ENCODE results near the gene RBM47. TPM values are rescaled to one million over a fixed set of nuclear protein-coding genes. Genes with fewer than 3 reads are reported as not detected.

Gene RBM47
- total and polyA plus RNA-seq, 9 of the 15 experiments (the other 6 are each of a cell fraction or from before 2014, with no cell fraction given): 1.4 to 6.4 (median 3.3) TPM

GRCh38 chr4:40515398-40516293, 114.0 kb downstream of the RBM47 start (continued):
- TF ChIP-seq THRA (IDR thresholded peaks at IDR 0.05) (no peak), PKNOX1 (IDR thresholded peaks at IDR 0.05) (peak; percentile 95), MYNN (IDR thresholded peaks at IDR 0.05) (peak; percentile 48; the same call in 1 of the 2 replicates), MYNN (CRISPR knock-in tag; IDR thresholded peaks at IDR 0.05) (no peak), PREB (CRISPR knock-in tag; IDR thresholded peaks at IDR 0.05) (no peak), MXD1 (CRISPR knock-in tag; IDR thresholded peaks at IDR 0.05; ENCODE audit: borderline replicate concordance, poor library complexity, severe bottlenecking) (no peak), AFF4 (CRISPR knock-in tag; IDR thresholded peaks at IDR 0.05) (no peak), MIER1 (IDR thresholded peaks at IDR 0.05; ENCODE audit: low read depth) (no peak), RBFOX2 (IDR thresholded peaks at IDR 0.05; ENCODE audit: low read depth, low read length) (peak; percentile 68), HDGF (IDR thresholded peaks at IDR 0.05) (peak; percentile 53; the same call in 1 of the 2 replicates), MCM7 (IDR thresholded peaks at IDR 0.05) (no peak), POLR2B (IDR thresholded peaks at IDR 0.05; ENCODE audit: low read depth, partially characterized antibody) (peak; percentile 67), YY1 (IDR thresholded peaks at IDR 0.05; ENCODE audit: borderline replicate concordance in 1 of 3, control insufficient read depth in 1 of 3, extremely low read depth in 1 of 3, insufficient read depth in 3 of 3, insufficient read length in 1 of 3, insufficient replicate concordance in 2 of 3, low read depth in 1 of 3, low read length in 2 of 3) (peak in 1 of 3 experiments; percentile 72), TRIM25 (IDR thresholded peaks at IDR 0.05; ENCODE audit: borderline replicate concordance) (no peak), POU5F1 (IDR thresholded peaks at IDR 0.05; ENCODE audit: borderline replicate concordance, low read depth, low read length, partially characterized antibody) (no peak)
